H9 (cell line): ENCODE data around the gene LCMT2. TPM values are rescaled to one million over a fixed set of nuclear protein-coding genes. Genes with fewer than 3 reads are reported as not detected.

ENCODE experiments used
- DNase-seq: peaks from one replicate; pipeline ENCODE4 v3.0.0-alpha.2; 2017
- H2AFZ ChIP-seq: one replicate; pipeline ENCODE4 v1.6.1; 2013; ENCODE audit warnings: mild to moderate bottlenecking, low read length, control low read depth, moderate library complexity
- H2AK5ac ChIP-seq: 2 replicates; pipeline ENCODE4 v1.6.1; 2013; ENCODE audit warnings: low read length, control low read depth, mixed read lengths; ENCODE audit not compliant: insufficient read length
- H2BK120ac ChIP-seq: one replicate; pipeline ENCODE4 v1.6.1; 2013; ENCODE audit warnings: low read depth, mild to moderate bottlenecking, low read length, control low read depth, inconsistent platforms; ENCODE audit not compliant: poor library complexity, severe bottlenecking
- H2BK12ac ChIP-seq: 2 replicates; pipeline ENCODE4 v1.6.1; 2013; ENCODE audit warnings: low read length, control low read depth, mixed read lengths, low read depth; ENCODE audit not compliant: insufficient read length
- H2BK15ac ChIP-seq: 2 replicates; pipeline ENCODE4 v1.6.1; 2013; ENCODE audit warnings: low read depth, low read length, control low read depth
- H2BK20ac ChIP-seq: one replicate; pipeline ENCODE4 v1.6.1; 2013; ENCODE audit warnings: low read depth, mild to moderate bottlenecking, low read length, control low read depth, inconsistent platforms; ENCODE audit not compliant: poor library complexity, severe bottlenecking
- H2BK5ac ChIP-seq: 2 replicates; pipeline ENCODE4 v1.6.1; 2013; ENCODE audit warnings: low read length, control low read depth, mixed read lengths; ENCODE audit not compliant: insufficient read length
- H3K14ac ChIP-seq: 2 replicates; pipeline ENCODE4 v1.6.1; 2013; ENCODE audit warnings: low read length, control low read depth; ENCODE audit not compliant: insufficient read depth
- H3K18ac ChIP-seq: 2 replicates; pipeline ENCODE4 v1.6.1; 2013; ENCODE audit warnings: low read depth, mild to moderate bottlenecking, mixed read lengths, low read length, control low read depth; ENCODE audit not compliant: insufficient read length
- H3K23ac ChIP-seq: 2 replicates; pipeline ENCODE4 v1.6.1; 2013; ENCODE audit warnings: low read length, control low read depth, mixed read lengths, low read depth; ENCODE audit not compliant: insufficient read length
- H3K23me2 ChIP-seq: 2 replicates; pipeline ENCODE4 v1.6.1; 2013; ENCODE audit warnings: low read depth, mild to moderate bottlenecking, mixed read lengths, low read length, control low read depth; ENCODE audit not compliant: insufficient read length, poor library complexity, severe bottlenecking
- H3K27ac ChIP-seq: 2 replicates; pipeline ENCODE4 v1.5.1; 2013; ENCODE audit warnings: low read length, control low read depth, mixed read lengths, low read depth; ENCODE audit not compliant: insufficient read length
- H3K27me3 ChIP-seq: 2 replicates; pipeline ENCODE4 v1.6.1; 2013; ENCODE audit warnings: low read length, control low read depth, inconsistent platforms; ENCODE audit not compliant: insufficient read depth
- H3K4ac ChIP-seq: 2 replicates; pipeline ENCODE4 v1.6.1; 2013; ENCODE audit warnings: low read depth, mild to moderate bottlenecking, control low read depth, inconsistent platforms, low read length, moderate library complexity
- H3K4me1 ChIP-seq: 2 replicates; pipeline ENCODE4 v1.6.1; 2013; ENCODE audit warnings: low read length, control low read depth, inconsistent platforms; ENCODE audit not compliant: insufficient read depth
- H3K4me2 ChIP-seq: 2 replicates; pipeline ENCODE4 v1.6.1; 2013; ENCODE audit warnings: low read length, control low read depth, mixed read lengths; ENCODE audit not compliant: insufficient read length, insufficient read depth
- H3K56ac ChIP-seq: 2 replicates; pipeline ENCODE4 v1.6.1; 2013; ENCODE audit warnings: low read depth, mild to moderate bottlenecking, mixed read lengths, low read length, control low read depth; ENCODE audit not compliant: insufficient read length
- H3K79me1 ChIP-seq: 2 replicates; pipeline ENCODE4 v1.6.1; 2013; ENCODE audit warnings: low read depth, mild to moderate bottlenecking, moderate library complexity, low read length, control low read depth, inconsistent platforms; ENCODE audit not compliant: insufficient read depth, poor library complexity, severe bottlenecking
- H3K79me2 ChIP-seq: 2 replicates; pipeline ENCODE4 v1.6.1; 2013; ENCODE audit warnings: low read length, control low read depth, inconsistent platforms; ENCODE audit not compliant: insufficient read depth
- H3K9ac ChIP-seq: 2 replicates; pipeline ENCODE4 v1.6.1; 2013; ENCODE audit warnings: low read length, control low read depth, mixed read lengths; ENCODE audit not compliant: insufficient read length; ENCODE audit errors: extremely low read depth
- H3K9me3 ChIP-seq: one replicate; pipeline ENCODE4 v1.6.1; 2013; ENCODE audit warnings: low read depth, low read length, inconsistent platforms; ENCODE audit not compliant: control insufficient read depth
- H3T11ph ChIP-seq: one replicate; pipeline ENCODE4 v1.6.1; 2013; ENCODE audit warnings: mild to moderate bottlenecking, low read length, control low read depth, inconsistent platforms
- H4K20me1 ChIP-seq: one replicate; pipeline ENCODE4 v1.6.1; 2013; ENCODE audit not compliant: control insufficient read depth, insufficient read length, insufficient read depth
- H4K5ac ChIP-seq: 2 replicates; pipeline ENCODE4 v1.6.1; 2013; ENCODE audit warnings: low read depth, mild to moderate bottlenecking, mixed read lengths, low read length, control low read depth; ENCODE audit not compliant: insufficient read length
- H4K8ac ChIP-seq: replicated peaks from 2 replicates; pipeline ENCODE4 v1.6.1; 2013; ENCODE audit warnings: low read length, control low read depth, mixed read lengths, low read depth; ENCODE audit not compliant: insufficient read length
- H4K91ac ChIP-seq: 2 replicates; pipeline ENCODE4 v1.6.1; 2013; ENCODE audit warnings: low read depth, mild to moderate bottlenecking, moderate library complexity, mixed read lengths, low read length, control low read depth; ENCODE audit not compliant: insufficient read length
- H3K27ac Mint-ChIP-seq, 3 experiments: 2 replicates in 2 of 3; 3 replicates in 1 of 3; pipeline ENCODE4 v1.8.0; 2020 to 2021; ENCODE audit warnings: mixed read lengths in 3 of 3, mild to moderate bottlenecking in 1 of 3, moderate library complexity in 1 of 3
- H3K27me3 Mint-ChIP-seq: 2 replicates; pipeline ENCODE4 v1.8.0; 2021; ENCODE audit warnings: low read depth, mild to moderate bottlenecking, moderate library complexity, mixed read lengths
- H3K36me3 Mint-ChIP-seq, 3 experiments: 2 replicates in 2 of 3; 3 replicates in 1 of 3; pipeline ENCODE4 v1.8.0; 2020 to 2021; ENCODE audit warnings: low read depth in 3 of 3, mixed read lengths in 3 of 3; ENCODE audit not compliant: insufficient read depth in 1 of 3
- H3K4me1 Mint-ChIP-seq, 2 experiments: 2 replicates each; pipeline ENCODE4 v1.8.0; 2020; ENCODE audit warnings: mixed read lengths in 2 of 2
- H3K4me3 Mint-ChIP-seq, 2 experiments: 2 replicates in 1 of 2; 3 replicates in 1 of 2; pipeline ENCODE4 v1.8.0; 2020 to 2021; ENCODE audit warnings: mild to moderate bottlenecking in 2 of 2, mixed read lengths in 2 of 2, moderate library complexity in 1 of 2
- H3K9me3 Mint-ChIP-seq, 2 experiments: 2 replicates in 1 of 2; 3 replicates in 1 of 2; pipeline ENCODE4 v1.8.0; 2020; ENCODE audit warnings: mild to moderate bottlenecking in 2 of 2, mixed read lengths in 2 of 2, moderate library complexity in 1 of 2
- CTCF ChIP-seq: fragments of 200-600 bp; sonication (generic); conservative IDR thresholded peaks from 3 replicates; pipeline ENCODE4 v1.8.0; 2021; ENCODE audit warnings: antibody characterized with exemption, mild to moderate bottlenecking
- WGBS: extraction: QIAGEN DNeasy Blood & Tissue Kit; methylation state at CpG from one replicate; pipeline ENCODE4 v1.1.7; 2013; ENCODE audit warnings: missing lambda C conversion rate, low lambda C conversion rate, mixed read lengths; ENCODE audit not compliant: insufficient read length; ENCODE audit errors: extremely low coverage; 5-methylcytosine and 5-hydroxymethylcytosine counted together
- total RNA-seq: library from RNA; stranded (reverse); gene quantifications from 2 replicates; pipeline ENCODE4 v1.2.1, GENCODE V29; 2021

LCMT2 gene
- total RNA-seq, 1 experiment from 2014 or later = 16.5 TPM

GRCh38 chr15:43283526-43283925, 46.8 kb downstream of the LCMT2 start:
- H4K8ac ChIP-seq = no peak overlapping the region
- Mint-ChIP-seq H3K9me3 (no peaks in the 10 kb centered on the region), H3K4me1 (peaks cover 2 to 4% of the 10 kb centered on the region in 2 experiments; a peak in 2 of 4 replicates), H3K27ac (no peak overlapping the region), H3K27me3 (peaks cover 15% of the 10 kb centered on the region), H3K36me3 (no peaks in the 10 kb centered on the region), H3K4me3 (no peak overlapping the region)
- H3K79me1 ChIP-seq = no peaks in the 10 kb centered on the region
- no CpG with 5 or more reads among the region's 1 CpG for WGBS
- no peak overlapping the region for H2BK20ac ChIP-seq
- H3K27me3 ChIP-seq = no peaks in the 10 kb centered on the region
- no peak overlapping the region for H3K23ac ChIP-seq
- TF ChIP-seq CTCF = no peak
- no peak overlapping the region for H3K27ac ChIP-seq
- H4K91ac ChIP-seq = no peak overlapping the region
- H3K9ac ChIP-seq = no peak overlapping the region
- no peak overlapping the region for H4K5ac ChIP-seq
- no peak overlapping the region for H2BK12ac ChIP-seq
- H2BK15ac ChIP-seq = no peak overlapping the region
- H2BK5ac ChIP-seq = no peak overlapping the region
- no peak overlapping the region for H3K14ac ChIP-seq
- no peak overlapping the region for H3K18ac ChIP-seq
- H3K4ac ChIP-seq = no peak overlapping the region
- H2AFZ ChIP-seq = no peak overlapping the region
- no peak overlapping the region for H3K56ac ChIP-seq
- H3K23me2 ChIP-seq = no peaks in the 10 kb centered on the region
- H3K4me2 ChIP-seq = no peak overlapping the region
- H3T11ph ChIP-seq = no peak overlapping the region
- H2AK5ac ChIP-seq = no peak overlapping the region
- H2BK120ac ChIP-seq = no peak overlapping the region
- no peaks in the 10 kb centered on the region for H3K79me2 ChIP-seq
- DNase-seq = no peak
- H3K9me3 ChIP-seq = no peaks in the 10 kb centered on the region
- H3K4me1 ChIP-seq = no peaks in the 10 kb centered on the region
- H4K20me1 ChIP-seq = no peaks in the 10 kb centered on the region
